ENCODE measurements around the gene DHX58.

- no peak for TF ChIP-seq POLR2A (IDR thresholded peaks at IDR 0.05)
- TF ChIP-seq CTCF (IDR thresholded peaks at IDR 0.05), result no peak
- no peak for TF ChIP-seq EP300 (IDR thresholded peaks at IDR 0.05)
- no peak for TF ChIP-seq POLR2AphosphoS5 (IDR thresholded peaks at IDR 0.05)
These were observed 13.6 kb downstream of the DHX58 start for GRCh38 chr17:42098730-42099399.
